ENCODE results near the gene RAB28. TPM values are rescaled to one million over a fixed set of nuclear protein-coding genes. Genes with fewer than 3 reads are reported as not detected.

Gene RAB28
- total RNA-seq, 1 experiment from 2014 or later: 36.8 TPM

- in situ Hi-C loops (cut with HindIII; ENCODE audit: low sequenced_read_pairs): no loop called here
- DNase-seq (ENCODE audit: low spot score): no peak
Observed at GRCh38 chr4:13340672-13341071, 143.5 kb downstream of the RAB28 start.

- in situ Hi-C loops (cut with HindIII; ENCODE audit: low sequenced_read_pairs): no loop called here
- DNase-seq (ENCODE audit: low spot score): no peak
Observed at GRCh38 chr4:13331827-13332226, 152.3 kb downstream of the RAB28 start.

GRCh38 chr4:13329963-13330362, 154.2 kb downstream of the RAB28 start:
- in situ Hi-C loops (cut with HindIII; ENCODE audit: low sequenced_read_pairs): no loop called here
- no peak for DNase-seq (ENCODE audit: low spot score)

- in situ Hi-C loops (cut with HindIII; ENCODE audit: low sequenced_read_pairs): no loop called here
Observed at GRCh38 chr4:13329340-13329850, 154.7 kb downstream of the RAB28 start.

GRCh38 chr4:13328591-13328990, 155.5 kb downstream of the RAB28 start:
- no peak for DNase-seq (ENCODE audit: low spot score)
- in situ Hi-C loops (cut with HindIII; ENCODE audit: low sequenced_read_pairs): no loop called here

More at GRCh38 chr4:13329340-13329850, 154.7 kb downstream of the RAB28 start:
- DNase-seq (ENCODE audit: low spot score): no peak

GRCh38 chr4:13327991-13328390, 156.1 kb downstream of the RAB28 start:
- in situ Hi-C loops (cut with HindIII; ENCODE audit: low sequenced_read_pairs): no loop called here
- no peak for DNase-seq (ENCODE audit: low spot score)

- in situ Hi-C loops (cut with HindIII; ENCODE audit: low sequenced_read_pairs): no loop called here
- DNase-seq (ENCODE audit: low spot score): no peak
Observed at GRCh38 chr4:13325744-13326143, 158.4 kb downstream of the RAB28 start.

- DNase-seq (ENCODE audit: low spot score): no peak
- in situ Hi-C loops (cut with HindIII; ENCODE audit: low sequenced_read_pairs): no loop called here
Observed at GRCh38 chr4:13323921-13324320, 160.2 kb downstream of the RAB28 start.

GRCh38 chr4:13322681-13323101, 161.4 kb downstream of the RAB28 start:
- no peak for DNase-seq (ENCODE audit: low spot score)

More at GRCh38 chr4:13322681-13323101, 161.4 kb downstream of the RAB28 start:
- in situ Hi-C loops (cut with HindIII; ENCODE audit: low sequenced_read_pairs): no loop called here

Other genes with a start within 250 kb of the RAB28 start
- gene NKX3-2, start 60.2 kb upstream of the RAB28 start, total RNA-seq (2014; rRNA removed; shearing (Covaris generic)): 0.37 and 0.55 TPM in 2 replicates
- 7.3 and 10.3 TPM in 2 replicates for gene BOD1L1, start 143.4 kb upstream of the RAB28 start, total RNA-seq (2014; rRNA removed; shearing (Covaris generic))